ENCODE results near the gene ZBTB46. TPM values are rescaled to one million over a fixed set of nuclear protein-coding genes. Genes with fewer than 3 reads are reported as not detected.

ZBTB46 gene
- total and polyA plus RNA-seq, 10 of the 15 experiments (the other 5 are each of a cell fraction or from before 2014, with no cell fraction given) = 0.15 to 0.92 (median 0.34) TPM

DNA sequence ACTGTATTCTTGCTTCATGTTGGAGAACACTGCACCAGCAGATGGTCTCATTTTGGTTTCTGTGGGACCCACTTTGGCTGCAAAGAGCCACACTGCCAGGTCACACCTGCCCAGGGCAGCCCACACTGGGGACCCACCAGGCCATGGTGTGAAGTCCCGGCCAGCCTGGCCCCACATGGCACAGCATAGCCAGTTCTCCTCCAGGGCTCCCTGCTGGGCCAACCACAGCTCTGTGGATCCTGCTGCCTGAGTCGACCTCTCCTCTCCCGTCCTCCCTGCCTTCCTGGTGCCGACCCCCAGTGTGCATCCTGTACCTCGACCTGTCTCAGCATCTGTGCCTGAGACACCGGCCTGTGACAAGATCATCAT, 126.3 kb downstream of the ZBTB46 start:
- RAD21 ChIA-PET (ENCODE audit: unreplicated experiment) = interaction anchor here (1.1 kb wide), 1 partner anchor 240 kb away, joined by 3 read pairs; no protein-coding TSS in a partner anchor
- H3K27ac ChIP-seq (ENCODE audit: control insufficient read depth, insufficient read depth) = no peak overlapping the region
- in situ Hi-C loops (cut with MboI) = loop anchor here (5.0 kb wide), 1 partner anchor 153 kb away; no protein-coding TSS in a partner anchor
- DNase-seq (ENCODE audit: low read depth, low spot score) (no peak), ATAC-seq (no peak), FAIRE-seq (no peak)
- SMC1A ChIA-PET (ENCODE audit: uncharacterized antibody, unreplicated experiment) = no interaction called here
- TF ChIP-seq TBL1XR1 (IDR thresholded peaks at IDR 0.05; ENCODE audit: low read depth, low read length) (no peak), ATF7 (IDR thresholded peaks at IDR 0.05; ENCODE audit: low read depth) (no peak), POLR2A (IDR thresholded peaks at IDR 0.05; ENCODE audit: low read depth, low read length) (peak; percentile 49; the same call in 1 of the 2 replicates), MEF2B (IDR thresholded peaks at IDR 0.05; ENCODE audit: partially characterized antibody, poor library complexity, severe bottlenecking) (no peak), NBN (IDR thresholded peaks at IDR 0.05) (no peak)
- H3K9ac ChIP-seq (ENCODE audit: control insufficient read depth, insufficient read depth, low read length) = no peak overlapping the region
- no peak overlapping the region for H3K4me2 ChIP-seq (ENCODE audit: control insufficient read depth, insufficient read depth)
- H3K79me2 ChIP-seq (ENCODE audit: control insufficient read depth, insufficient read depth, low read length) = peaks cover 35% of the 10 kb centered on the region
- H3K9me3 ChIP-seq (replicated peaks; ENCODE audit: control insufficient read depth, insufficient read depth, low read length) = no peaks in the 10 kb centered on the region
- CTCF ChIA-PET = interaction anchor here (0.6 kb wide), 1 partner anchor 367 kb away, joined by 3 read pairs; no protein-coding TSS in a partner anchor
- peaks cover 13% of the 10 kb centered on the region for H3K4me1 ChIP-seq (ENCODE audit: control insufficient read depth, insufficient read depth, low read length)
- POLR2A ChIA-PET = no interaction called here
- H3K27me3 ChIP-seq (replicated peaks in 1 of 2; ENCODE audit: control insufficient read depth in 2 of 2, insufficient read depth in 2 of 2, low read length in 1 of 2) = no peaks in the 10 kb centered on the region
- H3K36me3 ChIP-seq (ENCODE audit: control insufficient read depth in 2 of 2, insufficient read depth in 2 of 2, low read length in 1 of 2) = peaks cover 5 to 10% of the 10 kb centered on the region in 2 experiments; a peak in 3 of 4 replicates
- 88% methylated on average over 6 of the region's 6 CpGs for WGBS (ENCODE audit: insufficient coverage, insufficient replicate concordance, low lambda C conversion rate, missing lambda C conversion rate)
- BruUV-seq (replicated peaks) = no TSS peak
- H2AFZ ChIP-seq (ENCODE audit: control insufficient read depth, low read depth, low read length) = no peak overlapping the region
- intact Hi-C loops (cut with micrococcal nuclease; ENCODE audit: unreplicated experiment) = no loop called here
- H3K4me3 ChIP-seq = no peak overlapping the region
- no peaks in the 10 kb centered on the region for H4K20me1 ChIP-seq (ENCODE audit: control insufficient read depth, insufficient read depth)

DNA sequence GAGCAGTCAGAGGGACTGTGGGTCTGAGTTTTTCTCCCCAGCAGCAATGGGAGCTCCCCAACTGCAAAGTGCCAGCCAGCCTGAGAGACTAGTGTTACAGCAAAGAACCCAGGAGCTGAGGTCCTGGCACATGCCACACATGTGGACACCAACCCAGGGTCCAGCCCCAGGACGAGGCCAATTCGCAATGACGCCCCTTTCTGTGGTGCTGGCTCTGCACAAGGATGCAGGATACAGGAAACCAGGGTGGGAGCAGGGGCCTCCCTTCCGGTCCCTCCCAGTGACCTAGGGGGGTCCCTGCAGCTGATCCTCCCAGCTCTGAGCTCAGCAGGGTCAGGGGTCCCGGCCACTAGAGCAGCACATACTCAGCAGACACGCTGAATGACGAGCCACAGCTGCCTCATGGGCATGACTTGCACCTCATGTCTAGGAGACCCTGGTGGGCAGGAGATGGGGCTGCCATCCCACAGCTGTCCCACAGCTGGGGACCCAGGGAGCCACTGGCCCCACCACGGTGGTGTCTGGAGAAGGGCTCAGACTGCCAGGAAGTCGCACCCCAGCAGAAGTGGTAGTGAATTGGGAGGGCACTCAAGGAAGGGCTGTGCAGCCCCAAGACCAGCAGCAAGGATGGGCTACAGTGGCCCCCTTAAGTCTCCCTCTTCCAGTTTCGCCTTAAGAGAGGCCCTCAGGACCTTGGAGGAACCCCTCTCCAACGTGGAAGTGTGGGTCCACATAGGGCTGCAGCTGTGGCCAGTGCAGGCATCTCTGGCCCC, 126.9 kb downstream of the ZBTB46 start:
- no peak for FAIRE-seq
- CTCF ChIA-PET = interaction anchor here (0.6 kb wide), 1 partner anchor 367 kb away, joined by 3 read pairs; no protein-coding TSS in a partner anchor
- no peak for TF ChIP-seq EZH2 (IDR thresholded peaks at IDR 0.05; ENCODE audit: borderline replicate concordance, control insufficient read depth, low read depth, low read length)
- TF ChIP-seq ETV6 (conservative IDR thresholded peaks at IDR 0.05 in 1 of 2, IDR thresholded peaks at IDR 0.05 in 1 of 2; ENCODE audit: borderline replicate concordance in 1 of 2, low read depth in 1 of 2) = no peak
- TF ChIP-seq, protein P1, sequence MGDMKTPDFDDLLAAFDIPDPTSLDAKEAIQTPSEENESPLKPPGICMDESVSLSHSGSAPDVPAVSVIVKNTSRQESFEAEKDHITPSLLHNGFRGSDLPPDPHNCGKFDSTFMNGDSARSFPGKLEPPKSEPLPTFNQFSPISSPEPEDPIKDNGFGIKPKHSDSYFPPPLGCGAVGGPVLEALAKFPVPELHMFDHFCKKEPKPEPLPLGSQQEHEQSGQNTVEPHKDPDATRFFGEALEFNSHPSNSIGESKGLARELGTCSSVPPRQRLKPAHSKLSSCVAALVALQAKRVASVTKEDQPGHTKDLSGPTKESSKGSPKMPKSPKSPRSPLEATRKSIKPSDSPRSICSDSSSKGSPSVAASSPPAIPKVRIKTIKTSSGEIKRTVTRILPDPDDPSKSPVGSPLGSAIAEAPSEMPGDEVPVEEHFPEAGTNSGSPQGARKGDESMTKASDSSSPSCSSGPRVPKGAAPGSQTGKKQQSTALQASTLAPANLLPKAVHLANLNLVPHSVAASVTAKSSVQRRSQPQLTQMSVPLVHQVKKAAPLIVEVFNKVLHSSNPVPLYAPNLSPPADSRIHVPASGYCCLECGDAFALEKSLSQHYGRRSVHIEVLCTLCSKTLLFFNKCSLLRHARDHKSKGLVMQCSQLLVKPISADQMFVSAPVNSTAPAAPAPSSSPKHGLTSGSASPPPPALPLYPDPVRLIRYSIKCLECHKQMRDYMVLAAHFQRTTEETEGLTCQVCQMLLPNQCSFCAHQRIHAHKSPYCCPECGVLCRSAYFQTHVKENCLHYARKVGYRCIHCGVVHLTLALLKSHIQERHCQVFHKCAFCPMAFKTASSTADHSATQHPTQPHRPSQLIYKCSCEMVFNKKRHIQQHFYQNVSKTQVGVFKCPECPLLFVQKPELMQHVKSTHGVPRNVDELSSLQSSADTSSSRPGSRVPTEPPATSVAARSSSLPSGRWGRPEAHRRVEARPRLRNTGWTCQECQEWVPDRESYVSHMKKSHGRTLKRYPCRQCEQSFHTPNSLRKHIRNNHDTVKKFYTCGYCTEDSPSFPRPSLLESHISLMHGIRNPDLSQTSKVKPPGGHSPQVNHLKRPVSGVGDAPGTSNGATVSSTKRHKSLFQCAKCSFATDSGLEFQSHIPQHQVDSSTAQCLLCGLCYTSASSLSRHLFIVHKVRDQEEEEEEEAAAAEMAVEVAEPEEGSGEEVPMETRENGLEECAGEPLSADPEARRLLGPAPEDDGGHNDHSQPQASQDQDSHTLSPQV (IDR thresholded peaks at IDR 0.05) = no peak
- no peak for TF ChIP-seq GABPA (IDR thresholded peaks at IDR 0.05; ENCODE audit: low read depth)
- no peak for TF ChIP-seq RAD51 (IDR thresholded peaks at IDR 0.05)
- TF ChIP-seq, protein P2, sequence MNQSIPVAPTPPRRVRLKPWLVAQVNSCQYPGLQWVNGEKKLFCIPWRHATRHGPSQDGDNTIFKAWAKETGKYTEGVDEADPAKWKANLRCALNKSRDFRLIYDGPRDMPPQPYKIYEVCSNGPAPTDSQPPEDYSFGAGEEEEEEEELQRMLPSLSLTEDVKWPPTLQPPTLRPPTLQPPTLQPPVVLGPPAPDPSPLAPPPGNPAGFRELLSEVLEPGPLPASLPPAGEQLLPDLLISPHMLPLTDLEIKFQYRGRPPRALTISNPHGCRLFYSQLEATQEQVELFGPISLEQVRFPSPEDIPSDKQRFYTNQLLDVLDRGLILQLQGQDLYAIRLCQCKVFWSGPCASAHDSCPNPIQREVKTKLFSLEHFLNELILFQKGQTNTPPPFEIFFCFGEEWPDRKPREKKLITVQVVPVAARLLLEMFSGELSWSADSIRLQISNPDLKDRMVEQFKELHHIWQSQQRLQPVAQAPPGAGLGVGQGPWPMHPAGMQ (IDR thresholded peaks at IDR 0.05; ENCODE audit: borderline replicate concordance) = no peak
- no peak for TF ChIP-seq JUNB (IDR thresholded peaks at IDR 0.05)

More for the DNA sequence above, 126.9 kb downstream of the ZBTB46 start:
- DNase-seq (ENCODE audit: low read depth, low spot score) (no peak), ATAC-seq (no peak)
- intact Hi-C loops (cut with micrococcal nuclease; ENCODE audit: unreplicated experiment) = no loop called here
- SMC1A ChIA-PET (ENCODE audit: uncharacterized antibody, unreplicated experiment) = no interaction called here
- Histone ChIP-seq H3K4me1 (ENCODE audit: control insufficient read depth, insufficient read depth, low read length) (peaks cover 19% of the 10 kb centered on the region), H3K9ac (ENCODE audit: control insufficient read depth, insufficient read depth, low read length) (no peak overlapping the region), H3K4me3 (no peak overlapping the region), H3K9me3 (replicated peaks; ENCODE audit: control insufficient read depth, insufficient read depth, low read length) (no peaks in the 10 kb centered on the region), H3K79me2 (ENCODE audit: control insufficient read depth, insufficient read depth, low read length) (peaks cover 32% of the 10 kb centered on the region), H3K36me3 (ENCODE audit: control insufficient read depth in 2 of 2, insufficient read depth in 2 of 2, low read length in 1 of 2) (peaks cover 5 to 7% of the 10 kb centered on the region in 2 experiments; a peak in 3 of 4 replicates), H2AFZ (ENCODE audit: control insufficient read depth, low read depth, low read length) (no peak overlapping the region), H4K20me1 (ENCODE audit: control insufficient read depth, insufficient read depth) (no peaks in the 10 kb centered on the region), H3K27ac (ENCODE audit: control insufficient read depth, insufficient read depth) (no peak overlapping the region), H3K4me2 (ENCODE audit: control insufficient read depth, insufficient read depth) (no peak overlapping the region), H3K27me3 (replicated peaks in 1 of 2; ENCODE audit: control insufficient read depth in 2 of 2, insufficient read depth in 2 of 2, low read length in 1 of 2) (no peaks in the 10 kb centered on the region)
- in situ Hi-C loops (cut with MboI) = no loop called here
- no TSS peak for BruUV-seq (replicated peaks)
- RAD21 ChIA-PET (ENCODE audit: unreplicated experiment) = interaction anchor here (0.7 to 1.1 kb wide), 2 partner anchors 166 to 240 kb away, joined by 3 read pairs; no protein-coding TSS in a partner anchor
- WGBS (ENCODE audit: insufficient coverage, insufficient replicate concordance, low lambda C conversion rate, missing lambda C conversion rate) = 74% methylated on average over 11 of the region's 11 CpGs
- POLR2A ChIA-PET = no interaction called here

Data from GM12878 (cell line).